Measurements from ENCODE around the gene ID2. TPM values are rescaled to one million over a fixed set of nuclear protein-coding genes. Genes with fewer than 3 reads are reported as not detected.

The ID2 gene
- total and polyA plus RNA-seq, 2 of the 13 experiments (the other 11 are each of a cell fraction or from before 2014, with no cell fraction given), result 214 to 719 TPM

GRCh38 chr2:8680822-8681760 is 765 bp upstream of the ID2 start (continued):
- TF ChIP-seq PRDM10 (CRISPR knock-in tag; IDR thresholded peaks at IDR 0.05; ENCODE audit: low read depth), result 0 out of 2 replicates have a peak, but pooled peaks have one; percentile 67
- TF ChIP-seq HNRNPH1 (optimal IDR thresholded peaks at IDR 0.05; ENCODE audit: low read depth, low read length), result no peak
- TF ChIP-seq HOXD1 (CRISPR knock-in tag; IDR thresholded peaks at IDR 0.05), result peak; percentile 50; the same call in 1 of the 2 replicates
- no peak for TF ChIP-seq IKZF1 (IDR thresholded peaks at IDR 0.05)
- no peak for TF ChIP-seq JUN (CRISPR knock-in tag; IDR thresholded peaks at IDR 0.05)
- TF ChIP-seq HHEX (CRISPR knock-in tag; IDR thresholded peaks at IDR 0.05), result 0 out of 2 replicates have a peak, but pooled peaks have one; percentile 18
- no peak for TF ChIP-seq NCOA5 (CRISPR knock-in tag; IDR thresholded peaks at IDR 0.05)
- no peak for TF ChIP-seq CEBPZ (IDR thresholded peaks at IDR 0.05; ENCODE audit: low read length)
- no peak; the same call in 1 of the 2 replicates for TF ChIP-seq ZNF142 (CRISPR knock-in tag; IDR thresholded peaks at IDR 0.05)
- no peak for TF ChIP-seq ZNF83 (CRISPR knock-in tag; IDR thresholded peaks at IDR 0.05; ENCODE audit: borderline replicate concordance)
- no peak for TF ChIP-seq HDAC1 (CRISPR knock-in tag; IDR thresholded peaks at IDR 0.05)
- 0 out of 4 replicates have a peak, but pooled peaks of 1 of the 2 experiments have one; percentile 18 for TF ChIP-seq HMGXB4 (CRISPR knock-in tag; IDR thresholded peaks at IDR 0.05; ENCODE audit: borderline replicate concordance in 1 of 2, low read depth in 1 of 2)
- TF ChIP-seq ZNF263 (CRISPR knock-in tag; IDR thresholded peaks at IDR 0.05), result peak; percentile 91

Measured in HepG2 (cell line).